ENCODE data around the gene UNC5C.
"Not testable (repeated sequence)": the region's sequence is repeated elsewhere in the genome, so short reads cannot be mapped to it uniquely, and the experiment has no call there.

DNA sequence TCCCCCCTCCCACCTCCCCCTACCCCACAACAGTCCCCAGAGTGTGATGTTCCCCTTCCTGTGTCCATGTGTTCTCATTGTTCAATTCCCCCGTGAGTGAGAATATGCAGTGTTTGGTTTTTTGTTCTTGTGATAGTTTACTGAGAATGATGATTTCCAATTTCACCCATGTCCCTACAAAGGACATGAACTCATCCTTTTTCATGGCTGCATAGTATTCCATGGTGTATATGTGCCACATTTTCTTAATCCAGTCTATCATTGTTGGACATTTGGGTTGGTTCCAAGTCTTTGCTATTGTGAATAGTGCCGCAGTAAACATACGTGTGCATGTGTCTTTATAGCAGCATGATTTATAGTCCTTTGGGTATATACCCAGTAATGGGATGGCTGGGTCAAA, 377.4 kb downstream of the UNC5C start:
- TF ChIP-seq, protein P1, sequence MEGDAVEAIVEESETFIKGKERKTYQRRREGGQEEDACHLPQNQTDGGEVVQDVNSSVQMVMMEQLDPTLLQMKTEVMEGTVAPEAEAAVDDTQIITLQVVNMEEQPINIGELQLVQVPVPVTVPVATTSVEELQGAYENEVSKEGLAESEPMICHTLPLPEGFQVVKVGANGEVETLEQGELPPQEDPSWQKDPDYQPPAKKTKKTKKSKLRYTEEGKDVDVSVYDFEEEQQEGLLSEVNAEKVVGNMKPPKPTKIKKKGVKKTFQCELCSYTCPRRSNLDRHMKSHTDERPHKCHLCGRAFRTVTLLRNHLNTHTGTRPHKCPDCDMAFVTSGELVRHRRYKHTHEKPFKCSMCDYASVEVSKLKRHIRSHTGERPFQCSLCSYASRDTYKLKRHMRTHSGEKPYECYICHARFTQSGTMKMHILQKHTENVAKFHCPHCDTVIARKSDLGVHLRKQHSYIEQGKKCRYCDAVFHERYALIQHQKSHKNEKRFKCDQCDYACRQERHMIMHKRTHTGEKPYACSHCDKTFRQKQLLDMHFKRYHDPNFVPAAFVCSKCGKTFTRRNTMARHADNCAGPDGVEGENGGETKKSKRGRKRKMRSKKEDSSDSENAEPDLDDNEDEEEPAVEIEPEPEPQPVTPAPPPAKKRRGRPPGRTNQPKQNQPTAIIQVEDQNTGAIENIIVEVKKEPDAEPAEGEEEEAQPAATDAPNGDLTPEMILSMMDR (conservative IDR thresholded peaks at IDR 0.05; ENCODE audit: low read depth, low read length) = not testable (repeated sequence)
- not testable (repeated sequence) for TF ChIP-seq EZH2 (IDR thresholded peaks at IDR 0.05; ENCODE audit: borderline replicate concordance, low read depth, low read length, poor library complexity, severe bottlenecking)
